Left ventricle myocardium inferior (tissue), 1 donor: ENCODE results near the gene CPSF6. TPM values are rescaled to one million over a fixed set of nuclear protein-coding genes. Genes with fewer than 3 reads are reported as not detected.

Experiments
- DNase-seq: peaks from one replicate; pipeline ENCODE4 v3.0.0-alpha.2; 2020
- H3K27ac ChIP-seq: fragments of 200-600 bp; replicated peaks from 2 replicates; pipeline ENCODE4 v1.8.0; 2021
- H3K27me3 ChIP-seq: fragments of 200-600 bp; 2 replicates; pipeline ENCODE4 v1.8.0; 2021; ENCODE audit warnings: low read depth
- H3K36me3 ChIP-seq: fragments of 200-600 bp; 2 replicates; pipeline ENCODE4 v1.8.0; 2021
- H3K4me1 ChIP-seq: fragments of 200-600 bp; 2 replicates; pipeline ENCODE4 v1.8.0; 2021
- H3K4me3 ChIP-seq: fragments of 200-600 bp; 2 replicates; pipeline ENCODE4 v1.8.0; 2021; ENCODE audit warnings: mild to moderate bottlenecking, moderate library complexity
- H3K9me3 ChIP-seq: fragments of 200-600 bp; replicated peaks from 2 replicates; pipeline ENCODE4 v1.8.0; 2021
- CTCF ChIP-seq: fragments of 200-600 bp; IDR thresholded peaks from 2 replicates; pipeline ENCODE4 v1.8.0; 2021; ENCODE audit warnings: antibody characterized with exemption, mild to moderate bottlenecking, borderline replicate concordance
- intact Hi-C: fragments of 100-400 bp; cut with micrococcal nuclease; formaldehyde crosslinking; loops from one replicate; pipeline ENCODE4 v1.11.0; 2022
- total RNA-seq: library from RNA; stranded (reverse); fragmentation: NEBNext Ultra II Directional; extraction: Animal tissue kit (Norgen Biotek cat#: 25700); gene quantifications from one replicate; pipeline ENCODE4 v1.2.1, GENCODE V29; 2021
- donor health status: DM: no; HTN: yes; CAD: no; lungs with severe emphysema.

The CPSF6 gene
- total RNA-seq, 1 donor from 2014 or later, result 28.6 TPM

DNA sequence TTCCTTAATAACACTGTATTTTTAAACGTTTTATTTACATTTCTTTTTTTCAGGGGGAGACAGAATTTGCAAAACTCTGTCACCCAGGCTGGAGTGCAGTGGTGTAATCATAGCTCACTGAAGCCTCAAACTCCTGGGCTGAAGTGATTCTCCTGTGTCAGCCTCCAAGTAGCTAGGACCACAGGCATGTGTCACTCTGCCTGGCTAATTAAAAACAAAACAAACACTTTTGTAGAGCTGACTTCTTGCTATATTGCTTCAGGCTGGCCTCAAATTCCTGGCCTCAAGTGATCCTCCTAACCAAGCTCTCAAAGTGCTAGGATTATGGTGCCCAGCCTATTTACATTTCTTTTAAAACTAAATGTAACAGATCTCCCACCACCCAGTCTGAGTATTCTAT, 12.7 kb downstream of the CPSF6 start:
- peaks cover 27% of the 10 kb centered on the region for H3K36me3 ChIP-seq
- H3K9me3 ChIP-seq, result no peaks in the 10 kb centered on the region
- H3K27me3 ChIP-seq, result no peaks in the 10 kb centered on the region
- H3K4me3 ChIP-seq, result no peak overlapping the region
- no peak for TF ChIP-seq CTCF
- H3K4me1 ChIP-seq, result peaks cover 53% of the 10 kb centered on the region
- no peak overlapping the region for H3K27ac ChIP-seq
- intact Hi-C loops, result loop anchor here (5.0 kb wide), 1 partner anchor 100 kb away; no protein-coding TSS in a partner anchor
- no peak for DNase-seq

DNA sequence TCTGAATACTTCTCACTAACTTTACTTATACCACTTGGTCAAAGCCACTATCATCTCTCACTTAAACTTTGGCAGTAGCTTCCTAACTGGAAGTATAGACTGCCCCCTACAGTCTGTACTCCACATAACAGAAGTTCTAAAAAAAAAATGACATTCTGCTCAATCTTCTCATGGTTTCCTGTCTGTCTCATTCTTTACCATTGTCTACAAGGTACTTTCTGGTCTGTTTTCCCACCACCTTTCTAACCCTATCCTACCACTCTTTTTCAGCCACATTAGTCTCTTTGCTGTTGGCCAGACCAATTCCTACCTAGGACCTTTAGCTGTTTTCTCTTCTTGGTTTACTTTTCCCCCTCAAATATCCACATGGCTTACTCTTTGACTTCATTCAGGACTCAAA, 14.7 kb downstream of the CPSF6 start:
- Histone ChIP-seq H3K27me3 (no peaks in the 10 kb centered on the region), H3K9me3 (no peaks in the 10 kb centered on the region), H3K36me3 (peaks cover 47% of the 10 kb centered on the region), H3K27ac (no peak overlapping the region), H3K4me3 (no peak overlapping the region), H3K4me1 (peaks cover 37% of the 10 kb centered on the region)
- DNase-seq, result no peak
- intact Hi-C loops, result loop anchor here (5.0 kb wide), 1 partner anchor 102 kb away; no protein-coding TSS in a partner anchor
- peak; percentile 77 for TF ChIP-seq CTCF

GRCh38 chr12:69254862-69255261, 15.5 kb downstream of the CPSF6 start:
- TF ChIP-seq CTCF, result no peak
- intact Hi-C loops, result loop anchor here (5.0 kb wide), 1 partner anchor 103 kb away; no protein-coding TSS in a partner anchor
- Histone ChIP-seq H3K4me3 (no peak overlapping the region), H3K36me3 (peaks cover 55% of the 10 kb centered on the region), H3K9me3 (no peaks in the 10 kb centered on the region), H3K27me3 (no peaks in the 10 kb centered on the region), H3K27ac (no peak overlapping the region), H3K4me1 (peaks cover 30% of the 10 kb centered on the region)
- no peak for DNase-seq

DNA sequence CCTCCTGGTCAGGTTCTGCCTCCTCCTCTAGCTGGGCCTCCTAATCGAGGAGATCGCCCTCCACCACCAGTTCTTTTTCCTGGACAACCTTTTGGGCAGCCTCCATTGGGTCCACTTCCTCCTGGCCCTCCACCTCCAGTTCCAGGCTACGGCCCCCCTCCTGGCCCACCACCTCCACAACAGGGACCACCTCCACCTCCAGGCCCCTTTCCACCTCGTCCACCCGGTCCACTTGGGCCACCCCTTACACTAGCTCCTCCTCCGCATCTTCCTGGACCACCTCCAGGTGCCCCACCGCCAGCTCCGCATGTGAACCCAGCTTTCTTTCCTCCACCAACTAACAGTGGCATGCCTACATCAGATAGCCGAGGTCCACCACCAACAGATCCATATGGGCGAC, 19.3 kb downstream of the CPSF6 start:
- no peaks in the 10 kb centered on the region for H3K9me3 ChIP-seq
- no peaks in the 10 kb centered on the region for H3K27me3 ChIP-seq
- no peak overlapping the region for H3K27ac ChIP-seq
- no peak for TF ChIP-seq CTCF
- H3K36me3 ChIP-seq, result peaks cover 89% of the 10 kb centered on the region
- DNase-seq, result no peak
- no peak overlapping the region for H3K4me3 ChIP-seq
- intact Hi-C loops, result no loop called here
- H3K4me1 ChIP-seq, result peaks cover 6% of the 10 kb centered on the region

DNA sequence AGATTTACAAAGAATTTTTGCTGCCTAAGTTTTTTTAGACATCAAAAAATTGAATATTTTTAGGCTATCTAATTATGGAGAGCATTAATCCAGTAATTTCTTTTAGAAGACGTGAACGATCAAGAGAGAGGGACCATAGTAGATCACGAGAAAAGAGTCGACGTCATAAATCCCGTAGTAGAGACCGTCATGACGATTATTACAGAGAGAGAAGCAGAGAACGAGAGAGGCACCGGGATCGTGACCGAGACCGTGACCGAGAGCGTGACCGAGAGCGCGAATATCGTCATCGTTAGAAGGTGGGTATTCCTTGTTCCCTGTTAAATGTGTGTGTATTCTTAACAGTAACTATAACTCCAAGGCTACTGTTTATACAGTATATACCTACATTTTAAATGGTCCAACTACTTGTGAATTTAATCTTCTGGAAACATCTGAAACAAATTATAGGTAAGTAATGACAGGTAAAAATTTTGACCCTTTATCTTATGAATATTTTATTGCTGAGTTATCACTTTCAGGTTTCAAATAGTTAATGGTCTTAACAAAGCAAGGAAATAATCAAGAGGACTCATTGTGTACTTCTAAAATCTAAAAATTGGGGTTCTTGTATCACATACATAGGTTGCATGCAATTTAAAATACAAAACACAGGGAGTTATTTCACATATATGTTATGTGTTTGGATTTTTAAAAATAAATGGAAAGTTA, 23.1 kb downstream of the CPSF6 start:
- TF ChIP-seq CTCF, result no peak
- Histone ChIP-seq H3K27ac (no peak overlapping the region), H3K36me3 (peaks cover 76% of the 10 kb centered on the region)

More for the DNA sequence above, 23.1 kb downstream of the CPSF6 start:
- Histone ChIP-seq H3K27me3 (no peaks in the 10 kb centered on the region), H3K4me1 (no peaks in the 10 kb centered on the region), H3K4me3 (no peak overlapping the region), H3K9me3 (no peaks in the 10 kb centered on the region)
- no peak for DNase-seq
- intact Hi-C loops, result no loop called here
